GM19099 (cell line): ENCODE results near the gene CNTNAP5.

Experiments
- POLR2A ChIP-seq: IDR thresholded peaks from 3 replicates; pipeline ENCODE4 v1.6.1; 2011; ENCODE audit warnings: low read depth; ENCODE audit not compliant: insufficient read length; ENCODE audit errors: extremely low read depth

The CNTNAP5 gene

GRCh38 chr2:124347209-124347608 lies 322.1 kb downstream of the CNTNAP5 start:
- TF ChIP-seq POLR2A, result no peak

DNA sequence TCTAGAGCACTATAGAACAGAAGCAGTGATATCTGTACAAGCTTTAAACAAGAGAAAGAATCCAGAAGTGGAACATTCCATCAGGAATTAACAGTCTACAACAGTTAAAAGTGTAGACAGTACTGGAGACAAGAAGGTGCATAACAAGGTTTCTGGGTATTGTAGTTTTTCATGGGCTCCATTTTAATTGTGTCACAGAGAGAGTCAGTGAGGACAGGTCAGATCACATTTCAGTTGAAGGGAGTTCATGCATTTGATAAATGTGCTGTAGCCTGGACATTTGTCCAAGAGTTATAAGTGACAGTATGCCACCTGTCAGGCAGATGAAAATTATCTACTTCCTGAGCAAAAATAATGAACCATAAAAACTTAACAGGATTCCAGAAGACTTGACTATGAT lies 328.6 kb downstream of the CNTNAP5 start:
- no peak for TF ChIP-seq POLR2A

GRCh38 chr2:124354466-124354865 lies 329.4 kb downstream of the CNTNAP5 start:
- TF ChIP-seq POLR2A, result no peak

GRCh38 chr2:124369181-124369580 lies 344.1 kb downstream of the CNTNAP5 start:
- TF ChIP-seq POLR2A, result no peak

- TF ChIP-seq POLR2A, result no peak
These were observed 355.2 kb downstream of the CNTNAP5 start for GRCh38 chr2:124380221-124380749.

GRCh38 chr2:124382067-124382618 lies 357.1 kb downstream of the CNTNAP5 start:
- TF ChIP-seq POLR2A, result no peak

DNA sequence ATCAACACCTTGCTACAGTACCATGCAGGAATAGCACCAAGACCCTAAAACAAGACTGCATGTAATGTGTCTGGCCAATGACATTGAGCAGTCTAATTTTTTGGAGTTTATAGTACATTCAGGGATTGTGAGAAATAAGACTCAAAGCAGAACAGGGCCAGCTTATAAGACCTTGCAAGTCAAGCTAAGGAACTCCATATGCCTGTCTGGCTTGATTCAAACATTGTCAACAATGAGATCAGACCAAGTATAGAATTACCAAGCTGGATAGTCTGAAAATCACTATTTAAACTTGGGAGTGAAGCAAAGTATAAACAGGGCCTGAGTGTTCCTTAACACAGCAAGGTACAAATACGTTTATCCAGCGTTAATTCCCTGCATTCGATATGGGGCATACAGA lies 370.9 kb downstream of the CNTNAP5 start:
- TF ChIP-seq POLR2A, result no peak

DNA sequence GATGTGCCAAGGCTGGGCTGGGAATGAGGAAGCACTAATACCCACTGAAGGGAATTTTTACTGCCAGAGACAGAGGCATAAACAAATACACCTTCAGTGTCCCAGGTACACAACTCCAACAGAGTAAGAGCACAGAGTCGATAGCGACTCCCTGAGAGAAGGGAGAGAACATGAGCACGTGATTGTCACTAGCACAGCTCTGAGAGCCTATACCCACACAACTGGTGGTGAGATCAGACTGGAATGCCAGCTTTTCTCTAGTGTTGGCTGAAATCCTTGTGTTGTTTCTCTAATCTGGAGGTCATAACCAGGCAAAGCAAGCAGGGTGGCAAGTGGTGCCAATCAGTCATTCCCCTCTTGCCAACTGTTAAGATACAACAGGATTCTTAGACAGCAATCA lies 377.2 kb downstream of the CNTNAP5 start:
- TF ChIP-seq POLR2A, result no peak

GRCh38 chr2:124424074-124424473 lies 399.0 kb downstream of the CNTNAP5 start:
- TF ChIP-seq POLR2A, result no peak

- no peak for TF ChIP-seq POLR2A
These were observed 401.0 kb downstream of the CNTNAP5 start for GRCh38 chr2:124426122-124426521.

DNA sequence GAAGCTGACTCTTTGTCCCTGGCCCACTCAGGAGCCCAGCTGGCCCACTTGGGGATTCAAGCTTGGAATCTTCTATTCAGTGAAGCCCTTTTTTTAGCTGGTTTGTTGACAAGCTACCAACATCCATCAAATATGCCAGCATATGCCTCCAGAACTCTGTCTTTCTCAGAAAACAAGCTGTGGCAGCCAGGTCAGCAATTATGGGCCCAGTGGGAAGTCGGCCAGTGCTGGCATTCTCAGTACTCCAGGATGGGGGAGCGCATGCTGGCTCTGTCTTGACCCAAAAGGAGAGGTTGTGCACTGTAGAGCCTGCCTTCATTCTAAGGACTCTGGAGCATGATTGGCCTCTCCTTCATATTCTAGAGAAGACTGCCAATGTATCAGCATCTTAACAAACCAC lies 401.5 kb downstream of the CNTNAP5 start:
- TF ChIP-seq POLR2A, result no peak

GRCh38 chr2:124437811-124438210 lies 412.7 kb downstream of the CNTNAP5 start:
- TF ChIP-seq POLR2A, result no peak

DNA sequence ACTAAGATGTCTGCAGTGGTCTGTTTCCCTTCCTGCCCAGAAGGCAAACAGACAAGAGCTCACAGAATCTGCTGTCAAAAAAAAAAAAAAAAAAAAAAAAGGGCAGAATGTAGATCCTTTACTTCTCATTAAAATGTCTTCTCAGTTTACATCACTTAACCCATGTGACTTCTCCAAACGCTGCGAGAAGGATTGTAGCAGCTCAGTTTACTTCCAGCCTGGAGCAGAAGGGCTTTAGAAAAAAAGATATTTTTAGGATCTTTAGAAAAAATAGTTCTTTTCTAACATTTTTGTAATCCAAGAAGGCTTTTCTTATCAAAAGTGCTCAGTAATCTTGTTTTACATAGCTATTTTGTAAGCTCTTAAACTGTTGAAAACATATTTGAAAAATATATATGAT lies 425.4 kb downstream of the CNTNAP5 start:
- TF ChIP-seq POLR2A, result no peak

- no peak for TF ChIP-seq POLR2A
These were observed 451.2 kb downstream of the CNTNAP5 start for GRCh38 chr2:124476291-124476690.

DNA sequence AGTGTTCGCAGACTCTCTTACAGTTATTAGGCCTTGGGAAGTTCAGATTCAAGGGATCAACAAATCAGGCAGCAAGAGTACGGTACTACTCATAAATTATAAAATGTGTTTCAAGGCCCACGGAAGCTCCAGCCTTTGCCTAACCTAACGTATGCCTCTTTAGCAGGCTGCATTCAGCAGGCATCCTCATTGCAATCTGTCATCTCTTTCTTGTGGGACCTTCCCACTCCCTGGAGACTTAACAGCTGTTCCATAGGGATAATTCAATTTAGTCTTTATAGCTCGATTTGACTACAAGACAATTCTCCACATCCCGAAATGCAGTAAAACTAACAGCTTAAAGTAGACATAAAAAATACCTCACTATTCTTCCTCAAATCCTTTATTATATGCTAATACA lies 453.7 kb downstream of the CNTNAP5 start:
- no peak for TF ChIP-seq POLR2A

DNA sequence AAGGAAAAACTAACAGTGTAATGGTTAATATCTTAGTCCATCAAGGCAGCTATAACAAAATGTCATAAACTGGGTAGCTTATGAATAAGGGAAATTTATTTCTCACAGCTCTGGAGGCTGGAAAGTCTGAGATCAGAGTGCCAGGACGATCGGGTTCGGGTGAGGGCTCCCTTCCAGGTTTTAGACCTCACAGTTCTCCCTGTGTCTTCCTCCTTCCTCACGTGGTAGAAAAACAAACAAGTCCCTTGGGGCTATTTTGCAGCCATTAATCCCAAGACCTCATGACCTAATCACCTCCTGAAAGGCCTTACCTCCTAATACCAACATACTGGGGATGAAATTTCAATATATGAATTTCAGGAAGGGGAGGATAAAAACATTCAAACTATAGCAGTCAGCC lies 455.9 kb downstream of the CNTNAP5 start:
- TF ChIP-seq POLR2A, result no peak

GRCh38 chr2:124482044-124482443 lies 457.0 kb downstream of the CNTNAP5 start:
- no peak for TF ChIP-seq POLR2A
